ENCODE results near the gene DCLRE1B.

Gene DCLRE1B

GRCh38 chr1:113899111-113899510 lies 6.0 kb upstream of the DCLRE1B start (continued):
- TF ChIP-seq ZSCAN30 (tag by site-specific recombination; IDR thresholded peaks at IDR 0.05): no peak
- TF ChIP-seq, protein P1, sequence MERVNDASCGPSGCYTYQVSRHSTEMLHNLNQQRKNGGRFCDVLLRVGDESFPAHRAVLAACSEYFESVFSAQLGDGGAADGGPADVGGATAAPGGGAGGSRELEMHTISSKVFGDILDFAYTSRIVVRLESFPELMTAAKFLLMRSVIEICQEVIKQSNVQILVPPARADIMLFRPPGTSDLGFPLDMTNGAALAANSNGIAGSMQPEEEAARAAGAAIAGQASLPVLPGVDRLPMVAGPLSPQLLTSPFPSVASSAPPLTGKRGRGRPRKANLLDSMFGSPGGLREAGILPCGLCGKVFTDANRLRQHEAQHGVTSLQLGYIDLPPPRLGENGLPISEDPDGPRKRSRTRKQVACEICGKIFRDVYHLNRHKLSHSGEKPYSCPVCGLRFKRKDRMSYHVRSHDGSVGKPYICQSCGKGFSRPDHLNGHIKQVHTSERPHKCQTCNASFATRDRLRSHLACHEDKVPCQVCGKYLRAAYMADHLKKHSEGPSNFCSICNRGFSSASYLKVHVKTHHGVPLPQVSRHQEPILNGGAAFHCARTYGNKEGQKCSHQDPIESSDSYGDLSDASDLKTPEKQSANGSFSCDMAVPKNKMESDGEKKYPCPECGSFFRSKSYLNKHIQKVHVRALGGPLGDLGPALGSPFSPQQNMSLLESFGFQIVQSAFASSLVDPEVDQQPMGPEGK (tag by site-specific recombination; IDR thresholded peaks at IDR 0.05): no peak

GRCh38 chr1:113901191-113901590 lies 3.9 kb upstream of the DCLRE1B start:
- ChIA-PET CTCF (no interaction called here), POLR2A (interaction anchor here (1.4 kb wide), 1 partner anchor 8 kb away, joined by 3 read pairs; no protein-coding TSS in a partner anchor)
- H3K27ac ChIP-seq (ENCODE audit: extremely low read depth, low read depth, low read length): no peak overlapping the region
- no peak overlapping the region for H3K4me3 ChIP-seq (ENCODE audit: low read depth, low read length)
- TF ChIP-seq SCRT1 (tag by site-specific recombination; IDR thresholded peaks at IDR 0.05; ENCODE audit: borderline replicate concordance): no peak
- TF ChIP-seq, protein P2, sequence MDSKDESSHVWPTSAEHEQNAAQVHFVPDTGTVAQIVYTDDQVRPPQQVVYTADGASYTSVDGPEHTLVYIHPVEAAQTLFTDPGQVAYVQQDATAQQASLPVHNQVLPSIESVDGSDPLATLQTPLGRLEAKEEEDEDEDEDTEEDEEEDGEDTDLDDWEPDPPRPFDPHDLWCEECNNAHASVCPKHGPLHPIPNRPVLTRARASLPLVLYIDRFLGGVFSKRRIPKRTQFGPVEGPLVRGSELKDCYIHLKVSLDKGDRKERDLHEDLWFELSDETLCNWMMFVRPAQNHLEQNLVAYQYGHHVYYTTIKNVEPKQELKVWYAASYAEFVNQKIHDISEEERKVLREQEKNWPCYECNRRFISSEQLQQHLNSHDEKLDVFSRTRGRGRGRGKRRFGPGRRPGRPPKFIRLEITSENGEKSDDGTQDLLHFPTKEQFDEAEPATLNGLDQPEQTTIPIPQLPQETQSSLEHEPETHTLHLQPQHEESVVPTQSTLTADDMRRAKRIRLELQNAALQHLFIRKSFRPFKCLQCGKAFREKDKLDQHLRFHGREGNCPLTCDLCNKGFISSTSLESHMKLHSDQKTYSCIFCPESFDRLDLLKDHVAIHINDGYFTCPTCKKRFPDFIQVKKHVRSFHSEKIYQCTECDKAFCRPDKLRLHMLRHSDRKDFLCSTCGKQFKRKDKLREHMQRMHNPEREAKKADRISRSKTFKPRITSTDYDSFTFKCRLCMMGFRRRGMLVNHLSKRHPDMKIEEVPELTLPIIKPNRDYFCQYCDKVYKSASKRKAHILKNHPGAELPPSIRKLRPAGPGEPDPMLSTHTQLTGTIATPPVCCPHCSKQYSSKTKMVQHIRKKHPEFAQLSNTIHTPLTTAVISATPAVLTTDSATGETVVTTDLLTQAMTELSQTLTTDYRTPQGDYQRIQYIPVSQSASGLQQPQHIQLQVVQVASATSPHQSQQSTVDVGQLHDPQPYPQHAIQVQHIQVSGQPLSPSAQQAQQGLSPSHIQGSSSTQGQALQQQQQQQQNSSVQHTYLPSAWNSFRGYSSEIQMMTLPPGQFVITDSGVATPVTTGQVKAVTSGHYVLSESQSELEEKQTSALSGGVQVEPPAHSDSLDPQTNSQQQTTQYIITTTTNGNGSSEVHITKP (tag by site-specific recombination; IDR thresholded peaks at IDR 0.05): no peak
- no peak for TF ChIP-seq ZNF248 (tag by site-specific recombination; IDR thresholded peaks at IDR 0.05)
- TF ChIP-seq ZNF645 (tag by site-specific recombination; IDR thresholded peaks at IDR 0.05): no peak
- TF ChIP-seq ZNF24 (tag by site-specific recombination; IDR thresholded peaks at IDR 0.05): no peak
- TF ChIP-seq ZNF623 (tag by site-specific recombination; IDR thresholded peaks at IDR 0.05): no peak
- TF ChIP-seq KLF1 (tag by site-specific recombination; IDR thresholded peaks at IDR 0.05): no peak
- no peak for TF ChIP-seq ZBTB49 (tag by site-specific recombination; IDR thresholded peaks at IDR 0.05; ENCODE audit: low read depth)
- TF ChIP-seq ZBTB10 (tag by site-specific recombination; IDR thresholded peaks at IDR 0.05): no peak
- no peak for TF ChIP-seq ZNF701 (tag by site-specific recombination; IDR thresholded peaks at IDR 0.05)
- no peak for TF ChIP-seq ZNF449 (tag by site-specific recombination; IDR thresholded peaks at IDR 0.05)
- TF ChIP-seq ZNF530 (tag by site-specific recombination; IDR thresholded peaks at IDR 0.05; ENCODE audit: low read depth): no peak
- H3K9me3 ChIP-seq (ENCODE audit: control insufficient read depth, insufficient read depth, low read depth, low read length): no peaks in the 10 kb centered on the region
- H3K36me3 ChIP-seq (ENCODE audit: control insufficient read depth in 2 of 2, insufficient read depth in 1 of 2, low read length in 2 of 2): peaks cover 6 to 67% of the 10 kb centered on the region in 2 experiments; a peak in 2 of 3 replicates
- no peaks in the 10 kb centered on the region for H3K4me1 ChIP-seq (ENCODE audit: control insufficient read depth, insufficient read depth, low read length)

Measured in HEK293 (cell line).